NOMO-1 treated with DMSO at 0.1 percent for 48 hours (cell line): ENCODE measurements around the gene HS3ST1.
"Not testable (repeated sequence)": the region's sequence is repeated elsewhere in the genome, so short reads cannot be mapped to it uniquely, and the experiment has no call there.

Experiments used
- DNase-seq: peaks from one replicate; lab custom pipeline; 2025; ENCODE audit not compliant: unreplicated experiment; lab: John Stamatoyannopoulos, UW

The HS3ST1 gene

GRCh38 chr4:11404431-11404830, 24.3 kb downstream of the HS3ST1 start:
- DNase-seq = no peak

GRCh38 chr4:11402192-11402591, 26.5 kb downstream of the HS3ST1 start:
- no peak for DNase-seq

GRCh38 chr4:11399461-11399971, 29.2 kb downstream of the HS3ST1 start:
- DNase-seq = no peak

- no peak for DNase-seq
Measured at GRCh38 chr4:11397819-11398610, 30.7 kb downstream of the HS3ST1 start.

- DNase-seq = no peak
Measured at GRCh38 chr4:11397146-11397545, 31.5 kb downstream of the HS3ST1 start.

- DNase-seq = no peak
Measured at GRCh38 chr4:11393551-11393950, 35.1 kb downstream of the HS3ST1 start.

- DNase-seq = not testable (repeated sequence)
Measured at GRCh38 chr4:11384072-11384471, 44.6 kb downstream of the HS3ST1 start.

GRCh38 chr4:11376571-11376970, 52.1 kb downstream of the HS3ST1 start:
- DNase-seq = no peak

- no peak for DNase-seq
Measured at GRCh38 chr4:11376146-11376545, 52.5 kb downstream of the HS3ST1 start.

- DNase-seq = no peak
Measured at GRCh38 chr4:11368701-11369115, 60.0 kb downstream of the HS3ST1 start.

- DNase-seq = no peak
Measured at GRCh38 chr4:11367371-11367770, 61.3 kb downstream of the HS3ST1 start.

GRCh38 chr4:11366859-11367258, 61.8 kb downstream of the HS3ST1 start:
- DNase-seq = no peak

- DNase-seq = no peak
Measured at GRCh38 chr4:11365039-11365438, 63.7 kb downstream of the HS3ST1 start.

GRCh38 chr4:11359591-11359990, 69.1 kb downstream of the HS3ST1 start:
- DNase-seq = no peak

- no peak for DNase-seq
Measured at GRCh38 chr4:11355226-11355625, 73.5 kb downstream of the HS3ST1 start.

GRCh38 chr4:11354531-11354930, 74.2 kb downstream of the HS3ST1 start:
- no peak for DNase-seq

- no peak for DNase-seq
Measured at GRCh38 chr4:11348449-11349088, 80.1 kb downstream of the HS3ST1 start.

- no peak for DNase-seq
Measured at GRCh38 chr4:11344916-11345315, 83.8 kb downstream of the HS3ST1 start.

GRCh38 chr4:11343536-11343935, 85.2 kb downstream of the HS3ST1 start:
- DNase-seq = no peak
